ENCODE results near the gene PSMF1. TPM values are rescaled to one million over a fixed set of nuclear protein-coding genes. Genes with fewer than 3 reads are reported as not detected.
A peak's percentile ranks its signal among the peaks of the same experiment; 100 is the strongest.

PSMF1 gene
- total RNA-seq, 1 donor from 2014 or later: 46.8 TPM

GRCh38 chr20:1122388-1123315 lies 4.2 kb downstream of the PSMF1 start:
- Histone ChIP-seq H3K36me3 (peaks cover 22 to 26% of the 10 kb centered on the region in 2 donors), H3K4me3 (no peak overlapping the region), H3K9me3 (no peaks in the 10 kb centered on the region), H3K27me3 (no peaks in the 10 kb centered on the region), H3K4me1 (peaks cover 8 to 45% of the 10 kb centered on the region in 2 donors), H3K27ac (peak overlapping the region in 1 of 2 donors; percentile 4)
- TF ChIP-seq, protein P1, sequence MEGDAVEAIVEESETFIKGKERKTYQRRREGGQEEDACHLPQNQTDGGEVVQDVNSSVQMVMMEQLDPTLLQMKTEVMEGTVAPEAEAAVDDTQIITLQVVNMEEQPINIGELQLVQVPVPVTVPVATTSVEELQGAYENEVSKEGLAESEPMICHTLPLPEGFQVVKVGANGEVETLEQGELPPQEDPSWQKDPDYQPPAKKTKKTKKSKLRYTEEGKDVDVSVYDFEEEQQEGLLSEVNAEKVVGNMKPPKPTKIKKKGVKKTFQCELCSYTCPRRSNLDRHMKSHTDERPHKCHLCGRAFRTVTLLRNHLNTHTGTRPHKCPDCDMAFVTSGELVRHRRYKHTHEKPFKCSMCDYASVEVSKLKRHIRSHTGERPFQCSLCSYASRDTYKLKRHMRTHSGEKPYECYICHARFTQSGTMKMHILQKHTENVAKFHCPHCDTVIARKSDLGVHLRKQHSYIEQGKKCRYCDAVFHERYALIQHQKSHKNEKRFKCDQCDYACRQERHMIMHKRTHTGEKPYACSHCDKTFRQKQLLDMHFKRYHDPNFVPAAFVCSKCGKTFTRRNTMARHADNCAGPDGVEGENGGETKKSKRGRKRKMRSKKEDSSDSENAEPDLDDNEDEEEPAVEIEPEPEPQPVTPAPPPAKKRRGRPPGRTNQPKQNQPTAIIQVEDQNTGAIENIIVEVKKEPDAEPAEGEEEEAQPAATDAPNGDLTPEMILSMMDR (IDR thresholded peaks at IDR 0.05): no peak
- intact Hi-C loops (cut with DNase I): no loop called here
- no peak for DNase-seq (ENCODE audit: low spot score in 2 of 2)

GRCh38 chr20:1123666-1124065 lies 5.3 kb downstream of the PSMF1 start:
- Histone ChIP-seq H3K36me3 (peaks cover 31 to 36% of the 10 kb centered on the region in 2 donors), H3K27ac (no peak overlapping the region), H3K4me1 (peaks cover 8 to 41% of the 10 kb centered on the region in 2 donors), H3K9me3 (no peaks in the 10 kb centered on the region), H3K4me3 (no peak overlapping the region), H3K27me3 (no peaks in the 10 kb centered on the region)
- intact Hi-C loops (cut with DNase I): no loop called here
- no peak for DNase-seq (ENCODE audit: low spot score in 2 of 2)
- TF ChIP-seq, protein P1 (IDR thresholded peaks at IDR 0.05): no peak

DNA sequence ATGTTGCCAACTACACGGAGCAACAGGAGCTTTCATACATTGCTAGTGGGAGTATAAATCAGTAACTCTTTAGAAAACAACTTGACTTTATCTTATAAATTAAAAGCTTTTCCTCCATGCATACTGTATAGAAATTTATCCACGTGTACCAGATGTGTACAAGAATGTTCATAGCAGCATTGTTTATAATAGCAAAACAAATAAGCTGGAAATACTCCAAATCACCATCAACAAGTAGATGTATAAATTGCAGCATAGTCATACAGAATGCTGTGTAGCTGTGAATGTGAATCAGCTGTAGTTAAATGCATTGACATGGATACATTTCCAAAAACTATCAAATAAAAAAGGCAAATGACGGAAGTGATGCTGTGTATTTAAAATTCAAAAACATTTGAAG lies 6.0 kb downstream of the PSMF1 start:
- H3K9me3 ChIP-seq: no peaks in the 10 kb centered on the region
- H3K27ac ChIP-seq: no peak overlapping the region
- H3K4me3 ChIP-seq: no peak overlapping the region
- TF ChIP-seq, protein P1 (IDR thresholded peaks at IDR 0.05): no peak
- no peak for DNase-seq (ENCODE audit: low spot score in 2 of 2)
- intact Hi-C loops (cut with DNase I): no loop called here
- no peaks in the 10 kb centered on the region for H3K27me3 ChIP-seq
- peaks cover 31 to 44% of the 10 kb centered on the region in 2 donors for H3K36me3 ChIP-seq
- H3K4me1 ChIP-seq: peaks cover 4 to 37% of the 10 kb centered on the region in 2 donors

DNA sequence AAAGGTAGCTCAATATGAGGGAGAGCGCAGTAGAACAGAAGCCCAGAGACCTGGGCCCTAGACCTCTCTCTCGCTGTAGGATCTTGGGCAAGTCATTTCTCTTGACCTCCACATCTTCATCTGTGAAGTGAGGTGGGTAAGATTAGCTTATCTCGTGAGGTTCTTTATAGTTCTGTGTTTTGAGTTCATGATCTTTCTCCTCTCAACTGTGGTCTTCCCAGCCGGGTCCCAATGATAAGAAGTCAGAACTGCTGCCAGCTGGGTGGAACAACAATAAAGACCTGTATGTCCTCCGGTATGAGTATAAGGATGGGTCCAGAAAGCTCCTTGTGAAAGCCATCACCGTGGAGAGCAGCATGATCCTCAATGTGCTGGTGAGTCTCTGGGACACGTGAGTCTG lies 6.9 kb downstream of the PSMF1 start:
- TF ChIP-seq, protein P1 (IDR thresholded peaks at IDR 0.05): no peak
- Histone ChIP-seq H3K36me3 (peaks cover 31 to 52% of the 10 kb centered on the region in 2 donors), H3K27ac (no peak overlapping the region), H3K4me3 (no peak overlapping the region), H3K4me1 (peaks cover 0 to 29% of the 10 kb centered on the region in 2 donors), H3K27me3 (no peaks in the 10 kb centered on the region), H3K9me3 (no peaks in the 10 kb centered on the region)
- intact Hi-C loops (cut with DNase I): no loop called here
- no peak for DNase-seq (ENCODE audit: low spot score in 2 of 2)

DNA sequence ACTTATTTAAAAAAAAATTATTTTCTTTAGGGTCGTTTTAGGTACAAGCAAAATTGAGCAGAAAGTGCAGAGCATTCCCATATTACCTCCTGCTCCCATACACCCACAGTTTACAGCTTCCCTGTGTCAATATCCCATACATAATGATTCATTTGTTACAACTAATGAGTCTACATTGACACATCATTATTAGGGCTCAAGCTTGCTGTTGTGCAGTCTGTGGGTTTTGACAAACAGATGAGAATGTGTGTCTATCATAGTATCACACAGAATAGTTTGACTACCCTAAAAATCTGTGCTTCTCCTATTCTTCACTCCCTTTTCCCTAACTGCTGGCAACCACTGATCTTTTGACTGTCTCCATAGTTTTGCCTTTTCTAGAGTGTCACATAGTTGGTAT lies 9.4 kb downstream of the PSMF1 start:
- intact Hi-C loops (cut with DNase I): no loop called here
- H3K27ac ChIP-seq: no peak overlapping the region
- no peak for DNase-seq (ENCODE audit: low spot score in 2 of 2)
- H3K4me1 ChIP-seq: peaks cover 0 to 6% of the 10 kb centered on the region in 2 donors
- peaks cover 41 to 78% of the 10 kb centered on the region in 2 donors for H3K36me3 ChIP-seq
- H3K27me3 ChIP-seq: no peaks in the 10 kb centered on the region
- TF ChIP-seq, protein P1 (IDR thresholded peaks at IDR 0.05): no peak
- H3K9me3 ChIP-seq: no peaks in the 10 kb centered on the region
- no peak overlapping the region for H3K4me3 ChIP-seq
